HepG2 (cell line): ENCODE results near the gene KRTAP12-2. TPM values are rescaled to one million over a fixed set of nuclear protein-coding genes. Genes with fewer than 3 reads are reported as not detected.

Experiments
- ERF ChIP-seq: IDR thresholded peaks from 2 replicates; pipeline ENCODE4 v1.6.1; 2018; ENCODE audit warnings: missing biosample characterization, missing genetic modification reagents
- GTF3A ChIP-seq: sonication (generic); formaldehyde crosslinking; conservative IDR thresholded peaks from 2 replicates; pipeline ENCODE4 v1.4.0; 2020; ENCODE audit warnings: mild to moderate bottlenecking, missing genetic modification reagents
- NFE2L2 ChIP-seq: fragments of 150-350 bp; IDR thresholded peaks from 2 replicates; pipeline ENCODE4 v1.6.1; 2014; ENCODE audit warnings: low read length
- NFIB ChIP-seq: sonication (generic); formaldehyde crosslinking; IDR thresholded peaks from 2 replicates; pipeline ENCODE4 v1.9.0; 2021; ENCODE audit warnings: missing genetic modification reagents, mild to moderate bottlenecking, borderline replicate concordance
- PITX1 ChIP-seq: sonication (generic); formaldehyde crosslinking; IDR thresholded peaks from 2 replicates; pipeline ENCODE4 v1.5.1; 2020; ENCODE audit warnings: mild to moderate bottlenecking, missing genetic modification reagents
- SCMH1 ChIP-seq: sonication (generic); formaldehyde crosslinking; IDR thresholded peaks from 2 replicates; pipeline ENCODE4 v1.9.0; 2021; ENCODE audit warnings: missing genetic modification reagents, mild to moderate bottlenecking, borderline replicate concordance
- SNAPC2 ChIP-seq: sonication (generic); formaldehyde crosslinking; IDR thresholded peaks from 2 replicates; pipeline ENCODE4 v1.8.1; 2022; ENCODE audit warnings: mild to moderate bottlenecking, missing genetic modification reagents
- SYNCRIP ChIP-seq: fragments of 200-400 bp; formaldehyde crosslinking; IDR thresholded peaks from 2 replicates; pipeline ENCODE4 v1.6.1; 2018; ENCODE audit warnings: mild to moderate bottlenecking, low read depth, low read length; ENCODE audit not compliant: insufficient read depth
- ZBTB42 ChIP-seq: sonication (generic); formaldehyde crosslinking; IDR thresholded peaks from 2 replicates; pipeline ENCODE4 v1.5.0; 2020; ENCODE audit warnings: mild to moderate bottlenecking, missing genetic modification reagents
- ZFP62 ChIP-seq: sonication (generic); formaldehyde crosslinking; IDR thresholded peaks from 2 replicates; pipeline ENCODE4 v1.4.0; 2020; ENCODE audit warnings: missing genetic modification reagents
- ZNF451 ChIP-seq: sonication (generic); formaldehyde crosslinking; IDR thresholded peaks from 2 replicates; pipeline ENCODE4 v1.5.0; 2020; ENCODE audit warnings: mild to moderate bottlenecking, missing genetic modification reagents
- ZNF556 ChIP-seq: sonication (generic); formaldehyde crosslinking; IDR thresholded peaks from 2 replicates; pipeline ENCODE4 v1.4.0; 2020; ENCODE audit warnings: mild to moderate bottlenecking, missing genetic modification reagents, borderline replicate concordance
- ZNF7 ChIP-seq: IDR thresholded peaks from 2 replicates; pipeline ENCODE4 v1.6.1; 2016; ENCODE audit warnings: missing biosample characterization, missing genetic modification reagents
- ZNF788 ChIP-seq: sonication (generic); formaldehyde crosslinking; IDR thresholded peaks from 2 replicates; pipeline ENCODE4 v1.5.0; 2020; ENCODE audit warnings: mild to moderate bottlenecking, missing genetic modification reagents, borderline replicate concordance
- polyA plus RNA-seq, 8 experiments: library from polyadenylated mRNA; depleted of rRNA in 3 of 8; stranded (reverse) in 7 of 8; unstranded in 1 of 8; fragments of >200 nt; fragmentation: Illumina TruSeq in 4 of 8; extraction: Trizol in 4 of 8; gene quantifications; 2 replicates each; pipeline versions ENCODE4 v1.2.1 to v1.2.3, GENCODE V29; 2011 to 2016; ENCODE audit warnings: low read depth in 4 of 8, missing spikeins in 1 of 8, mixed read lengths in 1 of 8; ENCODE audit not compliant: insufficient read depth in 1 of 8
- total RNA-seq, 5 experiments: library from RNA; depleted of rRNA; stranded (reverse); fragments of >200 nt; fragmentation: Illumina TruSeq; extraction: Trizol; gene quantifications; 2 replicates each; pipeline ENCODE4 v1.2.3, GENCODE V29; 2016; ENCODE audit warnings: low read depth in 1 of 5
- TF ChIP-seq, protein P1 (sequence below): sonication (generic); formaldehyde crosslinking; IDR thresholded peaks from 2 replicates; pipeline ENCODE4 v1.5.0; 2020; ENCODE audit warnings: mild to moderate bottlenecking, missing genetic modification reagents, borderline replicate concordance
- TF ChIP-seq, protein P2 (sequence below): sonication (generic); formaldehyde crosslinking; IDR thresholded peaks from 2 replicates; pipeline ENCODE4 v1.8.0; 2022; ENCODE audit warnings: mild to moderate bottlenecking, missing genetic modification reagents; ENCODE audit not compliant: insufficient replicate concordance
- TF ChIP-seq, protein P3 (sequence below): sonication (generic); formaldehyde crosslinking; IDR thresholded peaks from 2 replicates; pipeline ENCODE4 v1.8.1; 2023; ENCODE audit warnings: missing genetic modification reagents, inconsistent platforms, borderline replicate concordance
- TF ChIP-seq, protein P4 (sequence below): sonication (generic); formaldehyde crosslinking; IDR thresholded peaks from 2 replicates; pipeline ENCODE4 v1.9.0; 2022; ENCODE audit warnings: missing genetic modification reagents, mild to moderate bottlenecking, borderline replicate concordance
- TF ChIP-seq, protein P5 (sequence below): sonication (generic); formaldehyde crosslinking; IDR thresholded peaks from 2 replicates; pipeline ENCODE4 v1.4.0; 2020; ENCODE audit warnings: missing genetic modification reagents

KRTAP12-2 gene
- total and polyA plus RNA-seq, 2 of the 13 experiments (the other 11 are each of a cell fraction or from before 2014, with no cell fraction given), result not detected

DNA sequence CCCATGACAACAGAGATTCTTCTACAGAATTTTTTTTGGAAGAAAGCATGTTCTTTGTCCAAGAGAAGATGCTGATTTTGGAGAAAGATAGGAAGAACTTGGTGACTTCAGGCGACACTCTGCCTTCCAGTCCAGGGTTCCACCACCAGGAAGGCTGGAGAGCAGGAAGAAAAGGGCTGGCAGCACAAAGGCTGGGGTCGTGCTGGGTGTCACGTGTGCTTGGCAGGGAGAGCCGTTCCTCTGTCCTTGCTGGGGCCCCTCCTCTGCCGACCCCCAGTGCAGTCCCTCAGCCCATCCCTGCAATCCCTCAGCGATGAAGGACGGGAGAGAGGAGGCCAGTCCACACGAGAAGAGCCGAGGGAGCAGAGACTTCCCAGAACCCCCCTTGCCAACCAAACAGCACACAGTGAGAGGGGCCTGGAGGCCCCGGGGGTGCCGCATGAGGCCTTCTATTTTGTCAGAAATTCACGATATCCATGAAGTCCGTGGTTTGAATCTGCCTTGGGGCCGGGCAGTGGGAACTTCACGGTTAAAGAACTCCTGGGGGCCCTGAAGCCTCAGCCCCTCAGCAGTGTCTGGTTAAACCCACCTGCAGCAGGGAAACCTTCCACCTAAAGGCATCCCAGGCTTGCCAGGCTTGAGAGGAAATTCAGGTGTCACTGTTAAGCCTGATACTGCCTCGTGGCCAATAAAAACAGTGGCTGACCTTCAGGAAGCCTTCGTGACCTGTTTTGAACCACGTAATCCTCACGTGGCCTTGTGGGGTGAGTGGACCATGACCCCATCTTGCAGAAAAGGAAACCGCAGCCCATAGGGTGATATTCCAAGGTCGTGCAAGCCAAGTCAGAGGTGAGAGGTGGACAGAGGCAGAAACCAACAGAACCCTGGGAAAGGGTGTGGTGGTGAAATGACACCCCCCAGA lies 33.6 kb upstream of the KRTAP12-2 start (continued):
- TF ChIP-seq, protein P1, sequence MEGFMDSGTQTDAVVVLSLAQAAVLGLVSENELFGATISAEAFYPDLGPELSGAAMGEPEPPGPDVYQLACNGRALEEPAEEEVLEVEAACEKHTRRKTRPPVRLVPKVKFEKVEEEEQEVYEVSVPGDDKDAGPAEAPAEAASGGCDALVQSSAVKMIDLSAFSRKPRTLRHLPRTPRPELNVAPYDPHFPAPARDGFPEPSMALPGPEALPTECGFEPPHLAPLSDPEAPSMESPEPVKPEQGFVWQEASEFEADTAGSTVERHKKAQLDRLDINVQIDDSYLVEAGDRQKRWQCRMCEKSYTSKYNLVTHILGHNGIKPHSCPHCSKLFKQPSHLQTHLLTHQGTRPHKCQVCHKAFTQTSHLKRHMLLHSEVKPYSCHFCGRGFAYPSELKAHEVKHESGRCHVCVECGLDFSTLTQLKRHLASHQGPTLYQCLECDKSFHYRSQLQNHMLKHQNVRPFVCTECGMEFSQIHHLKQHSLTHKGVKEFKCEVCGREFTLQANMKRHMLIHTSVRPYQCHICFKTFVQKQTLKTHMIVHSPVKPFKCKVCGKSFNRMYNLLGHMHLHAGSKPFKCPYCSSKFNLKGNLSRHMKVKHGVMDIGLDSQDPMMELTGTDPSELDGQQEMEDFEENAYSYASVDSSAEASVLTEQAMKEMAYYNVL (CRISPR knock-in tag), result no peak
- TF ChIP-seq ZBTB42 (no peak), ZNF7 (CRISPR knock-in tag) (no peak), ERF (CRISPR knock-in tag) (peak; percentile 77; the same call in 1 of the 2 replicates), NFIB (CRISPR knock-in tag) (no peak), ZFP62 (no peak), PITX1 (CRISPR knock-in tag) (peak; percentile 89), NFE2L2 (no peak), SCMH1 (CRISPR knock-in tag) (no peak), ZNF788 (CRISPR knock-in tag) (peak; percentile 62; the same call in 1 of the 2 replicates), ZNF556 (CRISPR knock-in tag) (no peak), ZNF451 (CRISPR knock-in tag) (no peak), SNAPC2 (no peak), GTF3A (CRISPR knock-in tag) (no peak), SYNCRIP (no peak)
- TF ChIP-seq, protein P2, sequence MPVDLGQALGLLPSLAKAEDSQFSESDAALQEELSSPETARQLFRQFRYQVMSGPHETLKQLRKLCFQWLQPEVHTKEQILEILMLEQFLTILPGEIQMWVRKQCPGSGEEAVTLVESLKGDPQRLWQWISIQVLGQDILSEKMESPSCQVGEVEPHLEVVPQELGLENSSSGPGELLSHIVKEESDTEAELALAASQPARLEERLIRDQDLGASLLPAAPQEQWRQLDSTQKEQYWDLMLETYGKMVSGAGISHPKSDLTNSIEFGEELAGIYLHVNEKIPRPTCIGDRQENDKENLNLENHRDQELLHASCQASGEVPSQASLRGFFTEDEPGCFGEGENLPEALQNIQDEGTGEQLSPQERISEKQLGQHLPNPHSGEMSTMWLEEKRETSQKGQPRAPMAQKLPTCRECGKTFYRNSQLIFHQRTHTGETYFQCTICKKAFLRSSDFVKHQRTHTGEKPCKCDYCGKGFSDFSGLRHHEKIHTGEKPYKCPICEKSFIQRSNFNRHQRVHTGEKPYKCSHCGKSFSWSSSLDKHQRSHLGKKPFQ, result no peak
- TF ChIP-seq, protein P3, sequence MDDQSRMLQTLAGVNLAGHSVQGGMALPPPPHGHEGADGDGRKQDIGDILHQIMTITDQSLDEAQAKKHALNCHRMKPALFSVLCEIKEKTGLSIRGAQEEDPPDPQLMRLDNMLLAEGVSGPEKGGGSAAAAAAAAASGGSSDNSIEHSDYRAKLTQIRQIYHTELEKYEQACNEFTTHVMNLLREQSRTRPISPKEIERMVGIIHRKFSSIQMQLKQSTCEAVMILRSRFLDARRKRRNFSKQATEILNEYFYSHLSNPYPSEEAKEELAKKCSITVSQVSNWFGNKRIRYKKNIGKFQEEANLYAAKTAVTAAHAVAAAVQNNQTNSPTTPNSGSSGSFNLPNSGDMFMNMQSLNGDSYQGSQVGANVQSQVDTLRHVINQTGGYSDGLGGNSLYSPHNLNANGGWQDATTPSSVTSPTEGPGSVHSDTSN (CRISPR knock-in tag), result no peak
- TF ChIP-seq, protein P4, sequence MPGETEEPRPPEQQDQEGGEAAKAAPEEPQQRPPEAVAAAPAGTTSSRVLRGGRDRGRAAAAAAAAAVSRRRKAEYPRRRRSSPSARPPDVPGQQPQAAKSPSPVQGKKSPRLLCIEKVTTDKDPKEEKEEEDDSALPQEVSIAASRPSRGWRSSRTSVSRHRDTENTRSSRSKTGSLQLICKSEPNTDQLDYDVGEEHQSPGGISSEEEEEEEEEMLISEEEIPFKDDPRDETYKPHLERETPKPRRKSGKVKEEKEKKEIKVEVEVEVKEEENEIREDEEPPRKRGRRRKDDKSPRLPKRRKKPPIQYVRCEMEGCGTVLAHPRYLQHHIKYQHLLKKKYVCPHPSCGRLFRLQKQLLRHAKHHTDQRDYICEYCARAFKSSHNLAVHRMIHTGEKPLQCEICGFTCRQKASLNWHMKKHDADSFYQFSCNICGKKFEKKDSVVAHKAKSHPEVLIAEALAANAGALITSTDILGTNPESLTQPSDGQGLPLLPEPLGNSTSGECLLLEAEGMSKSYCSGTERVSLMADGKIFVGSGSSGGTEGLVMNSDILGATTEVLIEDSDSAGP (CRISPR knock-in tag), result no peak
- TF ChIP-seq, protein P5, sequence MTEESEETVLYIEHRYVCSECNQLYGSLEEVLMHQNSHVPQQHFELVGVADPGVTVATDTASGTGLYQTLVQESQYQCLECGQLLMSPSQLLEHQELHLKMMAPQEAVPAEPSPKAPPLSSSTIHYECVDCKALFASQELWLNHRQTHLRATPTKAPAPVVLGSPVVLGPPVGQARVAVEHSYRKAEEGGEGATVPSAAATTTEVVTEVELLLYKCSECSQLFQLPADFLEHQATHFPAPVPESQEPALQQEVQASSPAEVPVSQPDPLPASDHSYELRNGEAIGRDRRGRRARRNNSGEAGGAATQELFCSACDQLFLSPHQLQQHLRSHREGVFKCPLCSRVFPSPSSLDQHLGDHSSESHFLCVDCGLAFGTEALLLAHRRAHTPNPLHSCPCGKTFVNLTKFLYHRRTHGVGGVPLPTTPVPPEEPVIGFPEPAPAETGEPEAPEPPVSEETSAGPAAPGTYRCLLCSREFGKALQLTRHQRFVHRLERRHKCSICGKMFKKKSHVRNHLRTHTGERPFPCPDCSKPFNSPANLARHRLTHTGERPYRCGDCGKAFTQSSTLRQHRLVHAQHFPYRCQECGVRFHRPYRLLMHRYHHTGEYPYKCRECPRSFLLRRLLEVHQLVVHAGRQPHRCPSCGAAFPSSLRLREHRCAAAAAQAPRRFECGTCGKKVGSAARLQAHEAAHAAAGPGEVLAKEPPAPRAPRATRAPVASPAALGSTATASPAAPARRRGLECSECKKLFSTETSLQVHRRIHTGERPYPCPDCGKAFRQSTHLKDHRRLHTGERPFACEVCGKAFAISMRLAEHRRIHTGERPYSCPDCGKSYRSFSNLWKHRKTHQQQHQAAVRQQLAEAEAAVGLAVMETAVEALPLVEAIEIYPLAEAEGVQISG, result peak; percentile 47
